Daoy (cell line): ENCODE results near the gene TTC19. TPM values are rescaled to one million over a fixed set of nuclear protein-coding genes. Genes with fewer than 3 reads are reported as not detected.

ENCODE experiments used
- total RNA-seq: library from RNA; depleted of rRNA; stranded (reverse); fragments of >200 nt; shearing (Covaris generic); gene quantifications from 2 replicates; pipeline ENCODE4 v1.2.3, GENCODE V29; 2014; rRNA removed

TTC19 gene
- total RNA-seq, 1 experiment from 2014 or later = 38.6 TPM

Other genes starting within 250 kb of the TTC19 start
- gene ADORA2B, start 54.7 kb upstream of the TTC19 start, total RNA-seq = 37.1 and 48.8 TPM in 2 replicates
- gene ZSWIM7, start 120 bp upstream of the TTC19 start, total RNA-seq = 17.8 and 23.7 TPM in 2 replicates
- gene NCOR1, start 215.7 kb downstream of the TTC19 start, total RNA-seq = 31.9 and 47.1 TPM in 2 replicates
- gene PIGL, start 217.4 kb downstream of the TTC19 start, total RNA-seq = 15.6 and 19.9 TPM in 2 replicates